ENCODE data around the gene RAVER2. TPM values are rescaled to one million over a fixed set of nuclear protein-coding genes. Genes with fewer than 3 reads are reported as not detected.
"Not testable (repeated sequence)": the region's sequence is repeated elsewhere in the genome, so short reads cannot be mapped to it uniquely, and the experiment has no call there.

RAVER2 gene
- total RNA-seq, 1 donor from 2014 or later = 18.6 TPM

DNA sequence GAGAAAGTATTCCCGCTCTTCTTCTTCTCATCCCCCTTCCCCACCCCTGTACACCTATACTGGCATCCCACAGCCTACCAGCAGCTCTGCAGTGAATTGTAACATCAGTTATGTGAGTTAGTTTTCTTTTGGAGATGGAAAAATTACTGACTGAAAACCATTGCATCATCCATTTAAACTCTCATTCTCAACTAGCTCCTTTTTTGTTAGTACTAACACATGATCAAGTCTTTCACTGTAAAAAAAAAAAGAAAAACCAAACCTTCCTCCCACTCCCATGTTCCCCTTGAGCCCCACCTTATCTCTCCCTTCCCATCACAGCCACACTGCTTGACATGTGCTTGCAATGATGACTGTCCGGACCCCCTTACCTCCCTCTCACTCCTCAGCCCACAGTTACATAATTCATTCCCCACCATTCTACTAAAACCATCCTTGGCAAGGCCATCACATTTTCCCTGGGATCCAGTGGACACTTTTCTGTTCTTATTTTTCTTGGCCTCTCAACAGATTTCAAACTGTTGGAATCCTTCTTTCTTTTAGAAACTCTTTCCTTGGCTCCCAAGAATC lies 23.2 kb upstream of the RAVER2 start:
- no peak overlapping the region for H3K27ac Mint-ChIP-seq
- H3K4me1 Mint-ChIP-seq = peaks cover 9% of the 10 kb centered on the region
- peaks cover 1% of the 10 kb centered on the region for H3K36me3 Mint-ChIP-seq
- H3K4me3 Mint-ChIP-seq = no peak overlapping the region
- peaks cover 10% of the 10 kb centered on the region for H3K27me3 Mint-ChIP-seq (ENCODE audit: low read depth)
- H3K9me3 Mint-ChIP-seq = peaks cover 17% of the 10 kb centered on the region
- TF ChIP-seq, protein P1, sequence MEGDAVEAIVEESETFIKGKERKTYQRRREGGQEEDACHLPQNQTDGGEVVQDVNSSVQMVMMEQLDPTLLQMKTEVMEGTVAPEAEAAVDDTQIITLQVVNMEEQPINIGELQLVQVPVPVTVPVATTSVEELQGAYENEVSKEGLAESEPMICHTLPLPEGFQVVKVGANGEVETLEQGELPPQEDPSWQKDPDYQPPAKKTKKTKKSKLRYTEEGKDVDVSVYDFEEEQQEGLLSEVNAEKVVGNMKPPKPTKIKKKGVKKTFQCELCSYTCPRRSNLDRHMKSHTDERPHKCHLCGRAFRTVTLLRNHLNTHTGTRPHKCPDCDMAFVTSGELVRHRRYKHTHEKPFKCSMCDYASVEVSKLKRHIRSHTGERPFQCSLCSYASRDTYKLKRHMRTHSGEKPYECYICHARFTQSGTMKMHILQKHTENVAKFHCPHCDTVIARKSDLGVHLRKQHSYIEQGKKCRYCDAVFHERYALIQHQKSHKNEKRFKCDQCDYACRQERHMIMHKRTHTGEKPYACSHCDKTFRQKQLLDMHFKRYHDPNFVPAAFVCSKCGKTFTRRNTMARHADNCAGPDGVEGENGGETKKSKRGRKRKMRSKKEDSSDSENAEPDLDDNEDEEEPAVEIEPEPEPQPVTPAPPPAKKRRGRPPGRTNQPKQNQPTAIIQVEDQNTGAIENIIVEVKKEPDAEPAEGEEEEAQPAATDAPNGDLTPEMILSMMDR (IDR thresholded peaks at IDR 0.05; ENCODE audit: unreplicated experiment) = no peak
- no peak for DNase-seq (ENCODE audit: low spot score in 2 of 2, unreplicated experiment in 2 of 2)

DNA sequence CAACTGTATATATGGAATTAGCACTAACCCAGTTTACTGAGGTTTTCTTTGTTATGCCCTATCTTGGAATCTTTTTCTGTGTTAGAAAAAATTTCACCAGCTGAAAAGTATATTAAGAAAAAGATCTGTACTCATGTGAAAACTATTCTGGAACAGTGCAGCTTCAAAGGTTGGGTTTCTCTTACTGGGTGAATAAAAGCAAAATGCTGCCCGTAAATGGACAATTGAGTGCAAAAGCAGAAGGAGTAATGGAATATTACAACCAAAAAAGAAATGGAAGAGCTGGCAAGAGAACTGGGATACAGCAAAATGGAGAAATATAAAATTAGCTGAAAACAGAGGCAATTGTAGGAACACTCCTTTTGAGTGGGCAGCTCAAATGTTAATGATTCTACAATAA lies 17.0 kb upstream of the RAVER2 start:
- Mint-ChIP-seq H3K27ac (no peak overlapping the region), H3K4me3 (no peak overlapping the region), H3K36me3 (no peaks in the 10 kb centered on the region), H3K9me3 (no peaks in the 10 kb centered on the region), H3K27me3 (ENCODE audit: low read depth) (peaks cover 1% of the 10 kb centered on the region), H3K4me1 (peaks cover 5% of the 10 kb centered on the region)
- TF ChIP-seq, protein P1 (IDR thresholded peaks at IDR 0.05; ENCODE audit: unreplicated experiment) = no peak
- no peak for DNase-seq (ENCODE audit: low spot score in 2 of 2, unreplicated experiment in 2 of 2)

DNA sequence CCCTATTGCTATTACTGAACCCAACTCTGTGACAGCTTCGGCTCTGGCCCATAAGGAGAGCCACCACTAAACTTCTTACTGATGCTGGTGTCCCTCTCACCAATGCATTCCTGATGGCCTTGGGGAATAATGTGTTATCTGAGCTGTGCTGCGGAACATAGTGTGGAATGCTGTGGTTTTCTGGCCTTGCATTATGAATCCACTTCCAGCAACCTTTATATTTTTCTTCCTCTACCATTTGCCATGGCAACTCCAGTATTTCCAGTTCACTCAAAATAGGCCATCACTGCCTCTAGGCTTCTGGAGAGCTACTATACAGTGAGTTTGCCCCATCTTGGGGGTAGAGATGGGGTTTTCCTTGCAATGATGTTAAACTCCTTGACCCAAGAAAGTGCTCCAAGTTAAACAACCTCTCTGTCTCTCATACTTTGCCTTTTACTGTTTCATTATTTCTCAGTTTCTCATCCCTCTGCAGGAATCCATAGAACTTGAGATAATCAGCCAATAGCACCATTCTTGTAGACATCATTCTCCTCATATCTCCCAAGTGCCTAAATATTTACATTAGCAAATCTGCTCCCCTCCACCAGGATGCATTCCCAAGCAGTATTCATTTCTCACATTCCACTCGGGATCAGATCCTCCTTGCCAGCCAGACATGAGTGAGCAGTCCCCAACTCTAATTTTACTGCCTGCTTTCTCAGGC lies 11.1 kb upstream of the RAVER2 start:
- no peak for DNase-seq (ENCODE audit: low spot score in 2 of 2, unreplicated experiment in 2 of 2)
- no peak overlapping the region for H3K27ac Mint-ChIP-seq
- no peaks in the 10 kb centered on the region for H3K27me3 Mint-ChIP-seq (ENCODE audit: low read depth)
- H3K4me1 Mint-ChIP-seq = no peaks in the 10 kb centered on the region
- H3K36me3 Mint-ChIP-seq = no peaks in the 10 kb centered on the region
- H3K4me3 Mint-ChIP-seq = no peak overlapping the region
- no peaks in the 10 kb centered on the region for H3K9me3 Mint-ChIP-seq
- TF ChIP-seq, protein P1 (IDR thresholded peaks at IDR 0.05; ENCODE audit: unreplicated experiment) = no peak

- Mint-ChIP-seq H3K9me3 (no peaks in the 10 kb centered on the region), H3K4me3 (no peak overlapping the region), H3K4me1 (no peaks in the 10 kb centered on the region), H3K36me3 (no peaks in the 10 kb centered on the region), H3K27ac (no peak overlapping the region), H3K27me3 (ENCODE audit: low read depth) (peaks cover under 1% of the 10 kb centered on the region)
- TF ChIP-seq, protein P1 (IDR thresholded peaks at IDR 0.05; ENCODE audit: unreplicated experiment) = no peak
- no peak for DNase-seq (ENCODE audit: low spot score in 2 of 2, unreplicated experiment in 2 of 2)
These were observed 10.6 kb upstream of the RAVER2 start for GRCh38 chr1:64734287-64734652.

DNA sequence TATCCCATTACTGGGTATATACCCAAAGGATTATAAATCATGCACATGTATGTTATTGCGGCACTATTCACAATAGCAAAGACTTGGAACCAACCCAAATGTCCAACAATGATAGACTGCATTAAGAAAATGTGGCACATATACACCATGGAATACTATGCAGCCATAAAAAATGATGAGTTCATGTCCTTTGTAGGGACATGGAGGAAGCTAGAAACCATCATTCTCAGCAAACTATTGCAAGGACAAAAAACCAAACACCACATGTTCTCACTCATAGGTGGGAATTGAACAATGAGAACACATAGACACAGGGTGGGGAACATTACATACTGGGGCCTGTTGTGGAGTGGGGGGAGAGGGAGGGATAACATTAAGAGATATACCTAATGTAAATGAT lies 4.2 kb upstream of the RAVER2 start:
- DNase-seq (ENCODE audit: low spot score in 2 of 2, unreplicated experiment in 2 of 2); H3K9me3 Mint-ChIP-seq; H3K27me3 Mint-ChIP-seq (ENCODE audit: low read depth); H3K4me3 Mint-ChIP-seq; H3K36me3 Mint-ChIP-seq; H3K27ac Mint-ChIP-seq; H3K4me1 Mint-ChIP-seq: not testable (repeated sequence)

GRCh38 chr1:64743954-64744491 lies 852 bp upstream of the RAVER2 start:
- peak overlapping the region; percentile 80 for H3K27ac Mint-ChIP-seq
- H3K4me1 Mint-ChIP-seq = peaks cover 23% of the 10 kb centered on the region
- no peak for DNase-seq (ENCODE audit: low spot score in 2 of 2, unreplicated experiment in 2 of 2)
- H3K9me3 Mint-ChIP-seq = no peaks in the 10 kb centered on the region
- H3K36me3 Mint-ChIP-seq = no peaks in the 10 kb centered on the region
- peak overlapping the region; percentile 74 for H3K4me3 Mint-ChIP-seq
- TF ChIP-seq, protein P1 (IDR thresholded peaks at IDR 0.05; ENCODE audit: unreplicated experiment) = no peak
- peaks cover 2% of the 10 kb centered on the region for H3K27me3 Mint-ChIP-seq (ENCODE audit: low read depth)
